Skin epidermis (tissue), 12 donors: ENCODE data around the gene COL5A3.

ENCODE experiments used
- H3K27ac ChIP-seq, 21 experiments: fragments of 200-600 bp; sonication (generic) in 11 of 21; one replicate each; pipeline ENCODE4 v1.5.0; 2020; ENCODE audit warnings: mild to moderate bottlenecking in 3 of 21, inconsistent platforms in 2 of 21, moderate library complexity in 2 of 21
- H3K4me3 ChIP-seq, 7 experiments: fragments of 200-600 bp; sonication (generic) in 2 of 7; one replicate each; pipeline ENCODE4 v1.5.0; 2020; ENCODE audit warnings: inconsistent platforms in 2 of 7, mild to moderate bottlenecking in 2 of 7, moderate library complexity in 1 of 7

COL5A3 gene

GRCh38 chr19:10013834-10014618 is 3.7 kb upstream of the COL5A3 start:
- no peak overlapping the region for H3K4me3 ChIP-seq
- H3K27ac ChIP-seq = no peak overlapping the region

- no peak within 1 kb of the TSS for H3K4me3 ChIP-seq
- H3K27ac ChIP-seq = peak within 1 kb of the TSS in 8 of 21 experiments; percentile 5 to 87 (median 40)
Measured at GRCh38 chr19:10013316-10013715, 3.0 kb upstream of the COL5A3 start, which contains the start of gene RDH8. TSS of gene RDH8 (plus strand) at chr19:10013483. CDS start at chr19:10013498, 15 bp downstream.

GRCh38 chr19:10011974-10012373 is 1.7 kb upstream of the COL5A3 start:
- Histone ChIP-seq H3K27ac (peak overlapping the region in 14 of 21 experiments; percentile 5 to 87 (median 49)), H3K4me3 (no peak overlapping the region)

GRCh38 chr19:10010939-10011338 is 635 bp upstream of the COL5A3 start:
- H3K4me3 ChIP-seq = peak overlapping the region in 3 of 7 experiments; percentile 27 to 50 (median 43)
- H3K27ac ChIP-seq = peak overlapping the region in 17 of 21 experiments; percentile 0 to 87 (median 70)

- H3K27ac ChIP-seq = peak overlapping the region in 18 of 21 experiments; percentile 0 to 87 (median 68)
- peak overlapping the region; percentile 23 to 50 (median 40) for H3K4me3 ChIP-seq
Measured at GRCh38 chr19:10009714-10010224, 535 bp downstream of the COL5A3 start.

GRCh38 chr19:10008184-10008765 is 2.0 kb downstream of the COL5A3 start:
- H3K27ac ChIP-seq = peak overlapping the region in 19 of 21 experiments; percentile 19 to 87 (median 63)
- H3K4me3 ChIP-seq = peak overlapping the region in 2 of 7 experiments; percentile 3 to 5

- H3K4me3 ChIP-seq = peak overlapping the region in 1 of 7 experiments; percentile 3
Measured at GRCh38 chr19:10007371-10008183, 2.7 kb downstream of the COL5A3 start.

GRCh38 chr19:10006752-10007323 is 3.5 kb downstream of the COL5A3 start:
- peak overlapping the region in 19 of 21 experiments; percentile 11 to 87 (median 60) for H3K27ac ChIP-seq
- H3K4me3 ChIP-seq = no peak overlapping the region

More at GRCh38 chr19:10007371-10008183, 2.7 kb downstream of the COL5A3 start:
- peak overlapping the region in 19 of 21 experiments; percentile 19 to 87 (median 63) for H3K27ac ChIP-seq

GRCh38 chr19:10006335-10006708 is 4.0 kb downstream of the COL5A3 start:
- Histone ChIP-seq H3K27ac (peak overlapping the region in 16 of 21 experiments; percentile 11 to 87 (median 64)), H3K4me3 (peak overlapping the region in 1 of 7 experiments; percentile 8)

- H3K27ac ChIP-seq = peak overlapping the region in 13 of 21 experiments; percentile 2 to 83 (median 59)
- peak overlapping the region in 1 of 7 experiments; percentile 8 for H3K4me3 ChIP-seq
Measured at GRCh38 chr19:10005632-10006334, 4.5 kb downstream of the COL5A3 start.

GRCh38 chr19:10004617-10005016 is 5.7 kb downstream of the COL5A3 start:
- Histone ChIP-seq H3K27ac (no peak overlapping the region), H3K4me3 (no peak overlapping the region)

- Histone ChIP-seq H3K4me3 (no peak overlapping the region), H3K27ac (no peak overlapping the region)
Measured at GRCh38 chr19:10003271-10003670, 7.0 kb downstream of the COL5A3 start.

GRCh38 chr19:10001899-10002298 is 8.4 kb downstream of the COL5A3 start:
- no peak overlapping the region for H3K4me3 ChIP-seq
- peak overlapping the region in 4 of 21 experiments; percentile 2 to 23 (median 10) for H3K27ac ChIP-seq

- Histone ChIP-seq H3K27ac (peak overlapping the region in 2 of 21 experiments; percentile 16 to 23), H3K4me3 (no peak overlapping the region)
Measured at GRCh38 chr19:10000171-10000826, 10.0 kb downstream of the COL5A3 start.

- H3K4me3 ChIP-seq = no peak overlapping the region
- peak overlapping the region in 2 of 21 experiments; percentile 20 to 35 for H3K27ac ChIP-seq
Measured at GRCh38 chr19:9996541-9996940, 13.8 kb downstream of the COL5A3 start.

GRCh38 chr19:9995999-9996398 is 14.3 kb downstream of the COL5A3 start:
- H3K4me3 ChIP-seq = no peak overlapping the region
- peak overlapping the region in 1 of 21 experiments; percentile 35 for H3K27ac ChIP-seq

- Histone ChIP-seq H3K4me3 (no peak overlapping the region), H3K27ac (peak overlapping the region in 1 of 21 experiments; percentile 44)
Measured at GRCh38 chr19:9995084-9995483, 15.2 kb downstream of the COL5A3 start.
